Measurements from ENCODE around the gene EVI2B.

The EVI2B gene

DNA sequence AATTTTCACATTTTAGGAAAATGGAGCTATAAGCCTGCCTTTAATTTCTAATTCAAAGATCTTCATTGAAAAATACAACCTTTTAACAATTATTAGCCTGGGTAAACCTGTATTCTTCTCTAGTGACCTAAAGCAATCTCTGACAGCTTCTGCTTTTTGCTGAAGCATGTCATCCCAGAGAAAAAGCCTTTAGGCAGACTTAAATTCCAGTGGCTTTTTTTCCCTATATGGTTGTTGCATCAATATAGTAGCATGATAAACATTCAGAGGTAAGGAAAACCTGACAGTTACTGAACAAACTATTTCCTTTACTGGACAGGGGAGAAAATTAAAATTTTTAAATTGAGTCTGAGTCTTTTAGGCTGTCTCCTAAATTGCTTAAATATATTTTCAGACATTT lies 15.4 kb upstream of the EVI2B start:
- no peak overlapping the region for H3K27ac ChIP-seq
- no peak overlapping the region for H3K4me3 ChIP-seq
- no peak for DNase-seq (ENCODE audit: low spot score)
- TF ChIP-seq, protein P1, sequence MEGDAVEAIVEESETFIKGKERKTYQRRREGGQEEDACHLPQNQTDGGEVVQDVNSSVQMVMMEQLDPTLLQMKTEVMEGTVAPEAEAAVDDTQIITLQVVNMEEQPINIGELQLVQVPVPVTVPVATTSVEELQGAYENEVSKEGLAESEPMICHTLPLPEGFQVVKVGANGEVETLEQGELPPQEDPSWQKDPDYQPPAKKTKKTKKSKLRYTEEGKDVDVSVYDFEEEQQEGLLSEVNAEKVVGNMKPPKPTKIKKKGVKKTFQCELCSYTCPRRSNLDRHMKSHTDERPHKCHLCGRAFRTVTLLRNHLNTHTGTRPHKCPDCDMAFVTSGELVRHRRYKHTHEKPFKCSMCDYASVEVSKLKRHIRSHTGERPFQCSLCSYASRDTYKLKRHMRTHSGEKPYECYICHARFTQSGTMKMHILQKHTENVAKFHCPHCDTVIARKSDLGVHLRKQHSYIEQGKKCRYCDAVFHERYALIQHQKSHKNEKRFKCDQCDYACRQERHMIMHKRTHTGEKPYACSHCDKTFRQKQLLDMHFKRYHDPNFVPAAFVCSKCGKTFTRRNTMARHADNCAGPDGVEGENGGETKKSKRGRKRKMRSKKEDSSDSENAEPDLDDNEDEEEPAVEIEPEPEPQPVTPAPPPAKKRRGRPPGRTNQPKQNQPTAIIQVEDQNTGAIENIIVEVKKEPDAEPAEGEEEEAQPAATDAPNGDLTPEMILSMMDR (IDR thresholded peaks at IDR 0.05): no peak

DNA sequence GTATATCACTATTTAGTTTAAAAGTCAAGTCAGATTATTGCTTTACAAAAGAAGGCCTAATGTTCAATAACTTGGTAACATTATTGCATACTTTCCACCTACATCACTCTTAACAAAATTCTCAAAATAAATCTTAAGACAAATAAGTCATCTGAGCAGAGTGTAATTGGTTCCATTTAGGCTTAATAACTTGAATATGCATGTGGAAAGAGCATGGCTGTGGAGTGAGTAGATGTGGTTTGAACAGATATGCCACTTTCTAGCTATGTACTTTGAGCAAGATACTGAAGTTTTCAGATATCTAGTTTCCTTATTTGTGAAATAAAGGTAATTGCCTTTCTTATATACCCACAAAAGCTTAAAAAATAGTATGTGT lies 14.3 kb upstream of the EVI2B start:
- TF ChIP-seq, protein P1 (IDR thresholded peaks at IDR 0.05): no peak
- no peak for DNase-seq (ENCODE audit: low spot score)
- H3K4me3 ChIP-seq: no peak overlapping the region
- no peak overlapping the region for H3K27ac ChIP-seq

DNA sequence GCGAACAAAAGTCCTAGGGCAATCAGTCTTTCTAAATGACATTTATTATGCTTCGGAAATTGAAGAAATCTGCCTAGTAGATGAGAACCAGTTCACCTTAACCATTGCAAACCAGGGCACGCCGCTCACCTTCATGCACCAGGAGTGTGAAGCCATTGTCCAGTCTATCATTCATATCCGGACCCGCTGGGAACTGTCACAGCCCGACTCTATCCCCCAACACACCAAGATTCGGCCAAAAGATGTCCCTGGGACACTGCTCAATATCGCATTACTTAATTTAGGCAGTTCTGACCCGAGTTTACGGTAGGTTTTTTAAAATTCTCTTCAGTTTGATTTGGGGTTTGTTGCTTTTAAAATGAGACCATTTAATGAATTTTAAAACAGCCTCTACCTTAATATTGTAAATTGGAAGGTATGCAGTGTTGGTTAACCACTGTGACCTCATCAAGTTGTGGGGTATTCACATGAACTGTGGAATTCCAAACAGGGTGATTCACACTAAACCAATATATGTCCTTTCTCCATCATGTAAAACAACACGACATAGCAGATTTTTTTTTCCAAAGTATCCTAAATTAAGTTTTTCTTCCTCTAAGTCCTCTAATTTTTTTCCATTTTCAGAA lies 13.8 kb upstream of the EVI2B start:
- Histone ChIP-seq H3K27ac (no peak overlapping the region), H3K4me3 (no peak overlapping the region)
- no peak for DNase-seq (ENCODE audit: low spot score)
- TF ChIP-seq, protein P1 (IDR thresholded peaks at IDR 0.05): no peak

DNA sequence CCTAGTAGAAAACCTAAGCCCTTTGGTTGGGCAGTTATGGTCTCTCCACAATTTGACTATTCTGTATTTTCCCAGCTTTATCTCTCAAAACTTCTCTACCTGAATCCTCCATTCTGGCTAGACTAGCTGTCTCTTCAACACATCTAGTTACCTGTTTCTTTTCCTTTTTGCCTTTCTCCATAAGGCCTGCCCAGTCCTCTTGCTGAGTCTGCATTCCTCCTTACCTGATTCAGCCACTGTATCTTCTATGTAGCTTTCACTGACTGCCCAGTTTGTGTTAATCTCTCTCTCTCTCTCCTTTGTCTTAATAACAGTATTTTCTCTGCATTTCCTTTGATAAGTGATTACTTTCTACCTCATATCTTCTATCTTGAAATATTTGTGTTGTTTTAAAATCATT lies 9.7 kb upstream of the EVI2B start:
- no peak overlapping the region for H3K27ac ChIP-seq
- DNase-seq (ENCODE audit: low spot score): no peak
- H3K4me3 ChIP-seq: no peak overlapping the region
- TF ChIP-seq, protein P1 (IDR thresholded peaks at IDR 0.05): no peak

DNA sequence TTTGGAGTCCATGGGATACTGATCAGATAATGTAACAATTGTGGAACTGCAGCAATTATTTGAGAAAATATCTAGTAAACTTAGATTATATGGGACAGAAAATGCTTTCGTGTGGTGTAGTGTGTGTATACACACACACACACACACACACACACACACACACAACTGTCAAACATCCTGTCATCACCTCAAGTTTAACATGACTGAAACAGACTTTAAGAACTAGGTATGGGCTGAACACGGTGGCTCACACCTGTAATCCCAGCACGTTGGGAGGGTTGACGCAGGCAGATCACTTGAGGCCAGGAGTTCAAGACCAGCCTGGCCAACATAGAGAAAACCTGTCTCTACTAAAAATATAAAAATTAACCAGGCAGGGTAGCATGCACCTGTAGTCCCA lies 8.1 kb upstream of the EVI2B start:
- TF ChIP-seq, protein P1 (IDR thresholded peaks at IDR 0.05): no peak
- Histone ChIP-seq H3K4me3 (no peak overlapping the region), H3K27ac (no peak overlapping the region)
- no peak for DNase-seq (ENCODE audit: low spot score)

DNA sequence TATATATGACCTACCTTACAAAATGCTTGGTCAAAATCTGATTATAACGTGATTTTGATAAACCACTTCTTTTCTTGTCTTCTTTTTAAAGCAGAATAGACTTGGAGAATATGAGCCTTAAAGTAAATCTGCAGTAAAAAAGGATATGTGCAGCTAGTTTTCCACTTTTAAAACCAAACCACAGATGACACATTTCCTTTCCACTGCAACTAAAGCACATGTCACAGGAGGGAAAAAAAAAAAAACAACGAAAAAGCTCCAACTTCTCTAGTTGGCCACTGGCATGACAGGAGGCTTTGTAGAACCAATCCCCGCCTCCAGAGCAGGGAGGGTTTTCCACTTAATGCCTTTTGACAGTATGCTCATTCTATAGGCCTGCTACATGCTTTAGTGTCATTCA lies 7.6 kb upstream of the EVI2B start, which contains the start of gene EVI2A:
TSS of gene EVI2A (minus strand) at position 142 of the 400 bp plus-strand sequence. CDS start 2,609 bp downstream, outside the sequence.
- TF ChIP-seq, protein P1 (IDR thresholded peaks at IDR 0.05): no peak
- Histone ChIP-seq H3K4me3 (peak within 1 kb of the TSS; percentile 50), H3K27ac (peak within 1 kb of the TSS in 1 of 2 donors; percentile 61)
- DNase-seq (ENCODE audit: low spot score): no peak

DNA sequence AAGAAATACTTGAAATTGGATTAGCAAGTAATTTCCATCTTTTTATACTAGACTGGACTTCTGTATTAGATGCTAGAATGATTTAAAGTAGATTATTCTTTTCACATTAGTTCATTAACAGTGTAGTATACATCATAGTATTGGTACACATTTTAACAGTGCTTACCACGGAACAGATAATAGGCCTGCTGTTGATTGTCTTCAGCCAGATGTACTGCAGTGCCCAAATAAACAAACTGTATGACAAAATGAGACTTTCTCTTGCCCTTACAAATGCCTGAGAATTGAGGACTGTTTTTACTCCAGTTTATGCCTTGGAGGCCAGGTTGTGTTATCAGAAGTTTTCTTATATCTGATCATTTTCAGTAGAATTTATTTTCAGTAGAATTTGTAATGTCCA lies 6.9 kb upstream of the EVI2B start:
- peak overlapping the region; percentile 50 for H3K4me3 ChIP-seq
- no peak for DNase-seq (ENCODE audit: low spot score)
- TF ChIP-seq, protein P1 (IDR thresholded peaks at IDR 0.05): no peak
- H3K27ac ChIP-seq: peak overlapping the region in 1 of 2 donors; percentile 61
